ENCODE results near the gene PCK1. TPM values are rescaled to one million over a fixed set of nuclear protein-coding genes. Genes with fewer than 3 reads are reported as not detected.
"Not testable (repeated sequence)": the region's sequence is repeated elsewhere in the genome, so short reads cannot be mapped to it uniquely, and the experiment has no call there.

The PCK1 gene
- not detected in 2 replicates for total RNA-seq (2014; rRNA removed; shearing (Covaris generic))
- not detected in 2 replicates for polyA plus RNA-seq (2015; cell fraction: cytosol; rRNA removed)
- not detected in 2 replicates for polyA plus RNA-seq (2015; cell fraction: nucleus; rRNA removed)

DNA sequence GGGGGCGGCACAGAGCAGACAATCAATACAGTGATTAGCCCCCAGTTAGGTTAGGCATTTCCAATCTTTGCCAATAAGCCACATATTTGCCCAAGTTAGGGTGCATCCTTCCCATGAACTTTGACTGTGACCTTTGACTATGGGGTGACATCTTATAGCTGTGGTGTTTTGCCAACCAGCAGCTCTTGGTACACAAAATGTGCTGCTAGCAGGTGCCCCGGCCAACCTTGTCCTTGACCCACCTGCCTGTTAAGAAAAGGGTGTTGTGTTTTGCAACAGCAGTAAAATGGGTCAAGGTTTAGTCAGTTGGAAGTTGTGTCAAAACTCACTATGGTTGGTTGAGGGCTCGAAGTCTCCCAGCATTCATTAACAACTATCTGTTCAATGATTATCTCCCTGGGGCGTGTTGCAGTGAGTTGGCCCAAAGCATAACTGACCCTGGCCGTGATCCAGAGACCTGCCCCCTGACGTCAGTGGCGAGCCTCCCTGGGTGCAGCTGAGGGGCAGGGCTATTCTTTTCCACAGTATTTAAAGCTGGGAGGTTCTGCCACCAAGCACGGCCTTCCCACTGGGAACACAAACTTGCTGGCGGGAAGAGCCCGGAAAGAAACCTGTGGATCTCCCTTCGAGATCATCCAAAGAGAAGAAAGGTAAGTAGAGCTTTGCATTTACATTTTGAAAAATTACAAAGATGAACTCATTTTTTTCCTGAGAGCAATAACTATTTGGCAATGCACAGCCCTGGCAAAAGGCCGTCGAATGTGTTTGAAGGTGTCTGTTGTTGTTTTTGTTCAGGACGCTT, at the start of gene PCK1:
Gene PCK1, plus strand, starts transcription at position 557 of the 802 bp plus-strand sequence. CDS start 302 bp downstream, outside the sequence.
- DNase-seq (ENCODE audit: low read depth) = no peak

DNA sequence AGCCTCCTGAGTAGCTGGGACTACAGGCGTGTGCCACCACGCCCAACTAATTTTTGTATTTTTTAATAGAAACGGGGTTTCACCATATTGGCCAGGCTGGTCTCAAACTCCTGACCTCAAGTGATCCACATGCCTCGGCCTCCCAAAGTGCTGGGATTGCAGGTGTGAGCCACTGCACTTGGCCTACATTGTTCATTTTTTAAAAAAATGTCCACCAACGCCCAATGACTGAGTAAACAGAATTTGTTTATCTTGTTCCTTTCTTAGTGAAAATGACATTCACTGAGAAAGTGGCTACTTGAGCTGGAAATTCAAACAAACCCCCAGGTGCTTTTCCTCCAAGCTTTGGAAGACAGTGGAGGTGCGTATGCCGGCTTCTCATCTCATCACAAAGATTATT, 49.2 kb upstream of the PCK1 start:
- DNase-seq (ENCODE audit: low read depth) = not testable (repeated sequence)

DNA sequence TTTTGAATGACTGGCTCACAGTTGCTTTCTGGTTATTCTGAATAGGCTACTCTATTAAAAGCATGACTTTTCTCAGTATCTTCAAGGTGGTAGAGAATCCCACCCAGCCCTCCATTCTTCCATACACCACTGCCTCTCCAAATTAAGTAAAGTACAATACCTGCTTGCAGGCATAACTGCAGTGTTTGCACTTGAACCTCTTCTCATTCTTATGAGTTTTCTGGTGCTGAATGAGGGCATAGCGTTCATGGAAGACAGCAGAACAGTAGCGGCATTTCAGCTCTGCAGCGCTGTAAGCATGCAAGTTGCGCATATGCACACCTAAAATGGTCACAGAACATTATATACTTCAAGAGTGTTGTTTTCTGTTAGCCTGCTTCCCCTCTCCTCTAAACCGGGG, 48.5 kb upstream of the PCK1 start:
- DNase-seq (ENCODE audit: low read depth) = no peak

GRCh38 chr20:57513199-57513598, 47.7 kb upstream of the PCK1 start:
- DNase-seq (ENCODE audit: low read depth) = peak; percentile 90

- peak; percentile 50 for DNase-seq (ENCODE audit: low read depth)
Observed at GRCh38 chr20:57514273-57514751, 46.6 kb upstream of the PCK1 start.

- no peak for DNase-seq (ENCODE audit: low read depth)
Observed at GRCh38 chr20:57517904-57518303, 43.0 kb upstream of the PCK1 start.

DNA sequence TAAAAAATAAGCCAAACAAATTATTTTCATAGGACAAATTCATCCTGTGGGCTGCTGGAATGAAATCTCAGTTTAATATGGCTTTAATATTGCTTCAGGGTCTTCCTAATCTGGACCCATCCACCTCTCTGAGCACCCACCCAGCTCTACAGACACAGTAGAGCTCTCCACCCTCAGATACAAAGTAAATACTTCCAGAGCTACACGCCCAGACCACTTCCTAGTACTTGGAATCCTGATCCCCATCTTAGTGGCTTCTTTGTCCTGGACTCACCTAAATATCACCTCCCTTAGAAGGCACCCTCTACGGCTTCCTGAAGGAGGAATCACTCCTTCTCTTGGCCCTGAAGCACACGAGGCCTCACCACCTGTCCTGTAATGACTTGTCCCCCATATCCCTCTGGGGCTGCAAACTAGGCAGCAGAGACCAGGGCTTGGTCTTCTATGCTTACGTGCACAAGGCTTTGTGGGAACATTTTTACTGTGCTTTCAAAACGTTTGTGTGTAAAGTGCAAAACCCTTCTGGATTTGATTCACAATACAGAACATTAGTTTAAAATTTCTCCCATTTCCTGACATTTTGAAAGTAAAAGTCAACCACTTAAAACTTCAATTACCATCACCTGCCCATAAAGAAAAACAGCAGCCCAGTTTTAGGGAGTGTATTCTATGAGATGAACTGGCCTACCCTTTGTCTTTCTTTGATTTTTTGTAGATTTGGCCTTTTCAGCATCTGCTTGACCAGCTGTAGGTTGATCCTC, 38.4 kb upstream of the PCK1 start:
- DNase-seq (ENCODE audit: low read depth) = no peak

DNA sequence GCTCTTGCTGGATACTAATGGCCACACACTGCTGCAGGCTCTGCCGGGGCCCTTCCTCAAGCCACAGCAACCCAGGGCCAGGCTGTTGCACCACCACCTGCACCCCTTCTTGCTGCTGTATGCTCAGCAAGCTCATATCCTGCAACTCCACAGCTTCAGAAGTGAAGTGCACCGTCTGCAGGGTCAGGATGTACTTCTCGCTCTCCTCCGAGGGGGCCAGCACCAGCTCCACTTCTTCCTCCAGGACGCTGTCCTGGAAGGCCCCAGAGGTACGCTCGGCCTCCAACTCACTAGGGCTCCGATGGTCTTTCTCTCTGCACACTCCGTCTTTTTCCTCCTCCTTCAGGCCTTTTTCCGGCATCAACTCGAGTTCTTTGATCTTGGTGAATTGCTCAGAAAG, 37.1 kb upstream of the PCK1 start:
- no peak for DNase-seq (ENCODE audit: low read depth)

DNA sequence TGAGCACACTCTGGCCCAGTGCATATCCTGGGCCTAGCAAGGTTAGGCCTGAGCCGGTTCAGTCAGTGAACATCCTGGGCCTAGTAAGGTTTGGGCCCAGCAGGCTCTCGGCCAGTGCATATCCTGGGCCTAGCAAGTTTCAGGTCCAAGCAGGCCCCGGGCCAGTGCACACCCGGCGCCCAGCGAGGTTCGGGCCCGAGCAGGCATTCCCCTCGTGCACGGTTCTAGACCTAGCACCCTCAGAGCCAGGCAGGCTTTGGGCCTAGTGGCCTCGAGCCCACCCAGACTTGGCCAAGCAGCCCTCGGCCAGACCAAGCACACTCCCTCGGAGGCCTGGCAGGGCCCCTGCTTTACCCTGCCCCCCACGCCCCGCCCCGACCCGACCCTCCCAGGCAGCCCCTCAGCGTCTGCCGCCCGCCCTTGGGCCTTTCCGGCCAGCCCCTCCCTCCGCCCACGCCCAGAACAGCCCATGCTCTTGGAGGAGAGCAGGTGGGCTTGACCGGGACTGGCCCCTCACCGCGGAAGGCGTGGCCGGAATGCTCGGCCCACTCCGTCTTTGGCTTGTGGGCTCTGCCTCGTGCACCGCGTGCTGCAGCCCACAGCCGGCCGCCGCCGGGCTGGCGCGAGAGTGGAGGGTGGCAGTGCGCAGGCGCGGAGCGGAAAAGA, 36.3 kb upstream of the PCK1 start, which contains the start of gene CTCFL:
Gene CTCFL, minus strand, starts transcription at position 630 of the 666 bp plus-strand sequence. CDS start 935 bp downstream, outside the sequence.
- DNase-seq (ENCODE audit: low read depth) = no peak

DNA sequence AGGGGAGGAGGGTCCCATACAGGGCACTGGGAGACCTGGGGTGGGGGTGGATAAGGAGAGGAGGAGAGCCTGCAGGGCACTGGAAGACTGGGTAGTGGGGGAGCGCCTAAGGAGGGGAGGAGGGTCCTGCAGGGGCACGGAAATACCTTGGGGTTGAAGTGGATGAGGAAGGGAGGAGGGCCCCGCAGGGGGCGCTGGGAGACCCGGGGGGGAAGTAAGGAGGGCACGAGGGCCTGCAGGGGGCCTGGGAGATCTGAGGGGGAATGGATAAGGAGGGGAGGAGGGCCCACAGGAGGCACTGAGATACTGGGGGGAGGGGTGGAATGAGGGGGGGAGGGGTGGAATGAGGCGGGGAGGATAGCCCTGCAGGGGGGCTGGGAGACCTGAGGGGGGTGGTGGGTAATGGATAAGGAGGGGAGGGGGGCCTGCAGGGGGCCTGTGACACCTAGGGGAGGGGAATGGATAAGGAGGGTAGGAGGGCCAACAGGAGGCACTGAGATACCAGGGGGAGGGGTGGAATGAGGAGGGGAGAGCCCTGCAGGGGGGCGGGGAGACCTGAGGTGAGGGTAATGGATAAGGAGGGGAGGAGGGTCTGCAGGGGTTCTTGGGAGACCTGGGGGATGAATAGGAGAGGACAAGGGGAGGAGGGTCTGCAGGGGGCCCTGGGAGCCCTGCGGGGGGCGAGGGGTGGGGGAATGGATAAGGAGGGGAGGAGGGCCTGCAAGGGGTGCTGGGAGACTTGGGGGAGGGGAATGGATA, 35.4 kb upstream of the PCK1 start:
- no peak for DNase-seq (ENCODE audit: low read depth)

- no peak for DNase-seq (ENCODE audit: low read depth)
Observed at GRCh38 chr20:57526087-57526884, 34.6 kb upstream of the PCK1 start.

- DNase-seq (ENCODE audit: low read depth) = no peak
Observed at GRCh38 chr20:57526885-57527460, 33.9 kb upstream of the PCK1 start.

DNA sequence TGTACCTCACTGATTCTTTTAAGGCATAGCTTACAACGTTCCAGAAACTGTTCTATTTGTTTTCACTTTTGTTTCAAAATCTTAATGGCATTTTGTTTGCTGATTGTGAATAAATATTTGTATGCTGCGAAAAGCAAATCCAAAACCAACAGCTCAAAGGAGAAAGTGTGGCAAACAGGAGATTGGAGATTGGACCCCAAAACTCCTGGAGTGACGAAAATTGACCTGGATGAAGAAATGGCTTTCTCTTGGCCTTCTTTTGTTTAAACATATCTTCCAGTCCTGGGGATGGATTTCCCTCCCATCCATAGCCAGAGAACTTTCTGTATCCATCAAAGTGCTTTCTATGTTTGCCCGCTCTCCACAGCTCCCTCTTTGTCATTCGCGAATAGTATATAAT, 33.2 kb upstream of the PCK1 start:
- DNase-seq (ENCODE audit: low read depth) = no peak

DNA sequence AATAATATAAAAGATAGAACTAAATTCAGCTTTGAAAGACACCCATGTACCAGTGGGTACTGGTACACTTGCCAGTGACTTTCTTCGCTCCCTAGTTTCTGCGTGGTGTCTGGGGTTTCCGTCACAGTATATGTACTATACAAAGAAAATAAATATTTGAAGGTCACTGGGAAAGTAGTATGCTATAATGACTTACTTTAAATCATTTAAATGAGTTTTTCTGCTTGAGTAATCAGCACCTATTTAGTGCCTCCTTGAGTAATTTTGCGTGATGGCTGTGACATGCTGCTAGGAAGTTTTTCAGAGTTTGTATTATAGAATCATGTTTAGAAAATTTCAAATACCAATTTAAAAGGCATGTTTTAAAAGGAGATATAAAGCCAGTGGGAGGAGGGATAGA, 32.8 kb upstream of the PCK1 start:
- DNase-seq (ENCODE audit: low read depth) = no peak

GRCh38 chr20:57529160-57529585, 31.7 kb upstream of the PCK1 start:
- DNase-seq (ENCODE audit: low read depth) = no peak

- DNase-seq (ENCODE audit: low read depth) = no peak
Observed at GRCh38 chr20:57529810-57530209, 31.1 kb upstream of the PCK1 start.

DNA sequence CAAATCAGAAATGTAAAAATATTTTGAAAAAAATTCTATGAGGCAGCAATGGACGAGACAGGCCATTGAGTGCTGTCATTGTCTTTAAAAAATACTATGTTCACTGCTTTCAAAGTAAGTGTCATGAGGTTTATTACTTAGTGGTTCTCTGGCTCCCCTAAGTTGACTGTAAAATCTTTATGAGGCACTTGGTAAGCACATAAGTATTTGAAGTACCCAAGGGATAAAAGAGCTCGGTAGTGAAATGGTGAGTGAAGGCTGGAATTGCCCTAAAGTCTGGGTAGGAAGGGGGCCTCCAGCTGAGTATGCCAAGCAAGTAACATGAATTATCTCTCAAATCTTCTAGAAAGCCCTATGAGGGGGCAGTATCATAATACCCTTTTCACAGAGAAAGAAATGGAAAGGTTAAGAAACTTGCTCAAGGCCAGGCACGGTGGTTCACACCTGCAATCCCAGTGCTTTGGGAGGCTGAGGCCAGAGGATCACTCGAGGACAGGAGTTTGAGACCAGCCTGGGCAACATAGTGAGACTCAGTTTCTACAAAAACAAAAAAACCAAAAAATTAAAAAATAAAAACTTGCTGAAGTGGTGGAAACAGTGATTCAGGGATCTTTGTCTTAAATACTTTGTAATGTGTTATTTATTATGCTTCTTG, 30.5 kb upstream of the PCK1 start:
- DNase-seq (ENCODE audit: low read depth) = no peak

DNA sequence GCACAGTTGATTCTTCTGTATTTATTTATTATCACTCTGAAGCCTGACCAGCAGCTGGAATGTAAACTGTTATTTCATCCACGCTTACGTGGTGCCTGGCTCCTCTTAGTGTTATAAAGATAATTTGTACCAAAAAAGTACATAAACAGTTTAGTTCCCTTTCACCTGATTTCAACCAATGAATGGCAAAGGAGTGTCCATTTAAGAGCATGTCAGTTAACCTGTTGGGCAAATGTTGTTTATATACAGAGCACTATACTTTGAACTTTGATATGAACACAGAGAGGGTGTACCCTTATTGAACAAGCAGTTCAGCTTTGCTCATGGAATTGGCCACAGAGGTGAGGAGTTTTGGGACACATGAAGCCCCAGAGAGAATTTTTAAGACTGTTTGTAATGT, 28.8 kb upstream of the PCK1 start:
- DNase-seq (ENCODE audit: low read depth) = no peak

DNA sequence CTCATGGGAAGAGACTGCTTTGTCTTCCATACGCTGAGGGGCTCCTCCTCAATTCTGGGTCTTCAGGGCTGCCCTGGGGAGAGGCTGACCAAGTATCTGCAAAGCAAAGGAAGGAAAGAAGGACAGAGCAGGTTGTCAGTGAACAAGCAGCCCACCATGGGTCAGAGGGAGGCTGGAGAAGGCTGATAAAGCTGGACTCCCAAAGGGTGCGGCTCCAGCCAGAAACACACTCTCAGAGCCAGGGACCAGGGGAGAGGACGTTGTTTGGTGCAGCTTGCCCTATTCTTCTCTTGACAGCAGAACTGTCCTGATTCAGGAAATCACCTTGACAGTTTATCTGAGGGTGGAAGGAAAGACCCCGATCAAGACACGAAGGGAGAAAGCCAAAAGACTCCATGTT, 25.6 kb upstream of the PCK1 start:
- no peak for DNase-seq (ENCODE audit: low read depth)
